ENCODE results near the gene FAHD2A. TPM values are rescaled to one million over a fixed set of nuclear protein-coding genes. Genes with fewer than 3 reads are reported as not detected.
A peak's percentile ranks its signal among the peaks of the same experiment; 100 is the strongest.
"Not testable (repeated sequence)": the region's sequence is repeated elsewhere in the genome, so short reads cannot be mapped to it uniquely, and the experiment has no call there.

Gene FAHD2A, protein sequence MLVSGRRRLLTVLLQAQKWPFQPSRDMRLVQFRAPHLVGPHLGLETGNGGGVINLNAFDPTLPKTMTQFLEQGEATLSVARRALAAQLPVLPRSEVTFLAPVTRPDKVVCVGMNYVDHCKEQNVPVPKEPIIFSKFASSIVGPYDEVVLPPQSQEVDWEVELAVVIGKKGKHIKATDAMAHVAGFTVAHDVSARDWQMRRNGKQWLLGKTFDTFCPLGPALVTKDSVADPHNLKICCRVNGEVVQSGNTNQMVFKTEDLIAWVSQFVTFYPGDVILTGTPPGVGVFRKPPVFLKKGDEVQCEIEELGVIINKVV
- total RNA-seq: 10 to 100 TPM; 19.1 to 19.2 TPM

GRCh38 chr2:95402370-95403203 lies at the start of gene FAHD2A:
Gene FAHD2A, plus strand, starts transcription at chr2:95402708. Its CDS starts 2,851 bp downstream, at chr2:95405559.
- peak; percentile 98 for ATAC-seq (replicated peaks)
- Mint-ChIP-seq H3K4me3 (peak within 1 kb of the TSS; percentile 97), H3K36me3 (ENCODE audit: low read depth) (peaks cover 8% of the 10 kb centered on the region), H3K27ac (peak within 1 kb of the TSS; percentile 96), H3K27me3 (no peaks in the 10 kb centered on the region), H3K9me3 (no peaks in the 10 kb centered on the region), H3K4me1 (peaks cover 9% of the 10 kb centered on the region)

DNA sequence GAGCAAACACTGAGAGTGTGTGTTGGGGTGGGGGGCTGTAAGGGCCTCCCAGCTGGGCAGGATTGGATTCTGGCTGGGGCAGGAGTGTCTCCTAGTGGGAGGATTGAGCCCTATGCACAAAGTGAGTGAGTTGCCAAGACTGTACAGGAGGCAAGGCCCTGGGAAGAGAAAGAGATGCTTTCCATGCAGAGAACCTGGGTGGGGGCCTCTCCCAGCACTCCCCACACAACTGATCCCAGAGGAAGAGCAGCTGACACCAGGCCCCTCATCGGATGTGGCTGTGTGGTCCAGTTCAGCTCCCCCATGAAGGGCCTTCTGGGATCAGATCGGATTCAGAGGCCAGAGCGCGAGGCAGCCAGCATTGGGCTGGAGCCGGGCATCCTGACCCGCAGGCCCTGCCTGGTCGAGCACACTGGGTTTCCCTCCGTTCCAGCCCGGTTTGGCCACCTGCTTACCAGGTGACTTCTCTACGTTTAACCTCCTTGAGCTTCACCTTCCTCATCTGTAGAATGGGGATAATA lies 49.4 kb upstream of the FAHD2A start:
- Mint-ChIP-seq H3K9me3 (no peaks in the 10 kb centered on the region), H3K36me3 (ENCODE audit: low read depth) (no peaks in the 10 kb centered on the region), H3K4me3 (no peak overlapping the region), H3K4me1 (no peaks in the 10 kb centered on the region), H3K27me3 (peaks cover 11% of the 10 kb centered on the region), H3K27ac (no peak overlapping the region)
- no peak for ATAC-seq (replicated peaks)

DNA sequence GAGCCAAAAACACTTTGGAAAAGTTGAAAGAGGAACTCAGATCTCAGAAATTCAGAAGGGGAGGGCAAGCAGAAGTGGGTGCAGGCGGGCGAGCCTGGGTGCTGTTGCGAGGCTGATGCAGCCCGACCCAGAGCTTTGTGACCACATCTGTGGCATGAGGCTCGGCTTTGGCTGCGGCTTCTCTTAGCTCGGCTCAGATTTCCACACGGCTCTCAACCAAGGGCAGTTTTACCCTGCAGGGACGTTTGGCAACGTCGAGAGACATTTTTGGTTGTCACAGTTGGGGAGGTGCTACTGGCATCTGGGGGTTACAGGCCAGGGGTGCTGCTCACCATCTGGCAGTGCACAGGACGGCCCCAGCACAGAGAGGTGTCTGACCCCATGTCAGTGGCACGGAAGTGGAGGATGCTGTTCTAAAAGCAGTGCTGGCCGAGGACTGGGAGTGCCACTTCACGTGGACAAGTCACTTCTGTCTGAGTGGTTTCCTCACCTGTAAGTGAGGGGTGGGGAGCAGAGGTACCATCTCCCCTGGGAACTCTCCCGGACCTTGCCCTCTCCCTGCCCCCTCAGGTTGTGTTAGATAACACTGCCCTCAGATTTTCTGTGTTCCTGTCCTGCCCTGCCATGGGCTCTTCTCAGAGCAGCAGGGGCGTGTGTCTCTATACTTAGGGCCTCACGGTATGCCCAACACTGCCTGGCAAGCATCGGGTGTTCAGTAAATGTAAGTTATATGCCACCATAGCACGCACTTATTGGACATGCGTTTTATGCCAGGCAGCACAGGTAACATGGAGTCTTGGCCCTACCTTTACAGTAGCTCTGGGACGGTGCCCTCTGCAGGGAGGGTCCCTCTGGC lies 48.7 kb upstream of the FAHD2A start:
- no peak for ATAC-seq (replicated peaks)
- no peaks in the 10 kb centered on the region for H3K4me1 Mint-ChIP-seq
- no peaks in the 10 kb centered on the region for H3K36me3 Mint-ChIP-seq (ENCODE audit: low read depth)
- no peaks in the 10 kb centered on the region for H3K9me3 Mint-ChIP-seq
- H3K27me3 Mint-ChIP-seq: peaks cover 8% of the 10 kb centered on the region
- no peak overlapping the region for H3K27ac Mint-ChIP-seq
- H3K4me3 Mint-ChIP-seq: no peak overlapping the region

GRCh38 chr2:95354469-95354901 lies 48.0 kb upstream of the FAHD2A start:
- H3K4me3 Mint-ChIP-seq: no peak overlapping the region
- peaks cover 10% of the 10 kb centered on the region for H3K27me3 Mint-ChIP-seq
- no peak for ATAC-seq (replicated peaks)
- no peaks in the 10 kb centered on the region for H3K9me3 Mint-ChIP-seq
- no peaks in the 10 kb centered on the region for H3K36me3 Mint-ChIP-seq (ENCODE audit: low read depth)
- H3K27ac Mint-ChIP-seq: no peak overlapping the region
- no peaks in the 10 kb centered on the region for H3K4me1 Mint-ChIP-seq

- Mint-ChIP-seq H3K27ac (no peak overlapping the region), H3K9me3 (no peaks in the 10 kb centered on the region), H3K27me3 (peaks cover 10% of the 10 kb centered on the region), H3K36me3 (ENCODE audit: low read depth) (no peaks in the 10 kb centered on the region), H3K4me1 (no peaks in the 10 kb centered on the region), H3K4me3 (no peak overlapping the region)
- no peak for ATAC-seq (replicated peaks)
Measured at GRCh38 chr2:95354925-95355324, 47.6 kb upstream of the FAHD2A start.

DNA sequence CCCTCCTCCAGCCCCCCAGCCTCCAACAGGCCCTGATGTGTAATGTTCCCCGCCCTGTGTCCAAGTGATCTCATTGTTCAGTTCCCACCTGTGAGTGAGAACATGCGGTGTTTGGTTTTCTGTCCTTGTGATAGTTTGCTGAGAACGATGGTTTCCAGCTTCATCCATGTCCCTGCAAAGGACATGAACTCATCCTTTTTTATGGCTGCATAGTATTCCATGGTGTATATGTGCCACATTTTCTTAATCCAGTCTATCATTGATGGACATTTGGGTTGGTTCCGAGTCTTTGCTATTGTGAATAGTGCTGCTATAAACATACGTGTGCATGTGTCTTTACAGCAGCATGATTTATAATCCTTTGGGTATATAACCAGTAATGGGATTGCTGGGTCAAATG lies 47.0 kb upstream of the FAHD2A start:
- H3K4me3 Mint-ChIP-seq; H3K4me1 Mint-ChIP-seq; H3K36me3 Mint-ChIP-seq (ENCODE audit: low read depth); H3K9me3 Mint-ChIP-seq; ATAC-seq (replicated peaks); H3K27ac Mint-ChIP-seq: not testable (repeated sequence)
- H3K27me3 Mint-ChIP-seq: peaks cover 10% of the 10 kb centered on the region

DNA sequence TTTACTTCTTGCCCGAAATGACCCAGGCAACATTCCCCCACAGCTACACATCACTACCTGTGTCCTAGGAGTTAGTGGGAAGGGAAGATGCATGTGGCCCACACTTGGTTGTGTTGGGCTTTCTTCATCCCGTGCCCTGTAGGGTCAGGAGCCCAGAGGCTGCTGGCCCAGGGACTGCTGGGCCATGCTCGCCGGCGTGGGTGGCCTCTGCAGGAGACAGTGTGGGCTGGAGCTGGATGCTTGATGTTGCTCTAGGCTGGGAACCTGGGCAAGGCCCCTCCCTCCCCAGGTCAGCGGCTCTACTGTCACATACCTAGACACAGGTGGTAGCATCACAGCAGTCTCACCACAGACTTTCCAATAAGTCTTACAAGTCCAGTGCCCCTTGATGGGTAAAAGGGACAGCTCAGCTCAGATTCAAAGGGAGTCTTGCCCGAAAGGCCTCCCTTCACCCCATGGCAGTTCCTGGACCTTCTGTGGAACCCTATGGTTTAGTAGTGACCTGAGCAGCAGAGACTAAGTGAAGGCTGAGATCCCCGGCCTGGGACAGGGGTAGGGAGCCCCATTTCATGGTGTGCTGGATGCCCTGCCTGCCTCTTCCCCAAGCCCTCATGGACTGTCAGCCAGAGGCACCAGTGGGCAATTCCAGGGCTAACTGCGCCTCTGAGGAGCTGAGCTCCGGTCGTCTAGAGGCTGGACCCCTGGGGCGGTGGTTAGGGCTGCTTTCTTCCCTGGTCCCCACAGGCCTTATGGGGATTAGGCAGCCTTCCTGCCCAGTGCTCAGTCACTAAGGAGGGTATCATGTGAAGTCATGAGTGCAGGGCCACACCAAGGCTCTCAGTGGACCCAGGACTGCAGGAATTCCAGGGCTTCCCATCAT lies 45.4 kb upstream of the FAHD2A start:
- ATAC-seq (replicated peaks): no peak
- H3K9me3 Mint-ChIP-seq: no peaks in the 10 kb centered on the region
- H3K27ac Mint-ChIP-seq: no peak overlapping the region

DNA sequence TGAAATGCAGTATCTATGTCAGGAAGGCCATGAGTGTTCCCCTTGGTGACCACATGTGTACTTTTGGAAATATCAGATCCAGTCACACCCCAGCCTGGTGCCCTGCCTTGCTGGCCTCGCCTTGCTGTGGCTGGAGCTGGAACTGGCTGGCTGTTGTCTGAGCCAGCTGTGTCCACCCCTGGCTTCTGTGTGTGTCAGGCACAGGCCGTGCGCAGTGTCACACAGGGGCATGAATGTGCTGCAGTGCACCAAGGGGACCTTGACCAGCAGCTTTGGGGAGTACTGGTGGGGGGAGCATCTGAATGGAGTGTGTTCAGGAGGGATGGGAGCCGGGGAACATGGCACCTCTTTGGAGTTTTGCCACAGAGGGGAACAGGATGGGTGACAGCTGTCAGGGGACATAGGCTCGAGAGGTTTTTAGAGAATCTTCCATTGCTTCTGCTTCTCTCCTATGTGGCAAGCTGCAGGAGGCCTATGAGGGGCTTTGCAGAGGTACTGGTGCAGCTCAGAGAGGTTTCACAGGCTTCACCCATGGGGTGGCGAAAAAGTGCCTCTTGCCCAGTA lies 44.7 kb upstream of the FAHD2A start:
- Mint-ChIP-seq H3K27me3 (peaks cover 10% of the 10 kb centered on the region), H3K4me1 (no peaks in the 10 kb centered on the region), H3K27ac (no peak overlapping the region), H3K36me3 (ENCODE audit: low read depth) (no peaks in the 10 kb centered on the region), H3K9me3 (no peaks in the 10 kb centered on the region), H3K4me3 (no peak overlapping the region)
- no peak for ATAC-seq (replicated peaks)

More for the DNA sequence above, 45.4 kb upstream of the FAHD2A start:
- Mint-ChIP-seq H3K4me1 (no peaks in the 10 kb centered on the region), H3K4me3 (no peak overlapping the region), H3K36me3 (ENCODE audit: low read depth) (no peaks in the 10 kb centered on the region), H3K27me3 (peaks cover 10% of the 10 kb centered on the region)

- no peaks in the 10 kb centered on the region for H3K36me3 Mint-ChIP-seq (ENCODE audit: low read depth)
- no peaks in the 10 kb centered on the region for H3K9me3 Mint-ChIP-seq
- no peak overlapping the region for H3K27ac Mint-ChIP-seq
- H3K4me1 Mint-ChIP-seq: no peaks in the 10 kb centered on the region
- no peak overlapping the region for H3K4me3 Mint-ChIP-seq
- peaks cover 15% of the 10 kb centered on the region for H3K27me3 Mint-ChIP-seq
- ATAC-seq (replicated peaks): no peak
Measured at GRCh38 chr2:95359031-95359430, 43.5 kb upstream of the FAHD2A start.

GRCh38 chr2:95359501-95359930 lies 43.0 kb upstream of the FAHD2A start:
- ATAC-seq (replicated peaks): no peak
- H3K27ac Mint-ChIP-seq: no peak overlapping the region
- H3K4me1 Mint-ChIP-seq: no peaks in the 10 kb centered on the region
- no peaks in the 10 kb centered on the region for H3K36me3 Mint-ChIP-seq (ENCODE audit: low read depth)
- peaks cover 15% of the 10 kb centered on the region for H3K27me3 Mint-ChIP-seq
- H3K9me3 Mint-ChIP-seq: no peaks in the 10 kb centered on the region
- no peak overlapping the region for H3K4me3 Mint-ChIP-seq

DNA sequence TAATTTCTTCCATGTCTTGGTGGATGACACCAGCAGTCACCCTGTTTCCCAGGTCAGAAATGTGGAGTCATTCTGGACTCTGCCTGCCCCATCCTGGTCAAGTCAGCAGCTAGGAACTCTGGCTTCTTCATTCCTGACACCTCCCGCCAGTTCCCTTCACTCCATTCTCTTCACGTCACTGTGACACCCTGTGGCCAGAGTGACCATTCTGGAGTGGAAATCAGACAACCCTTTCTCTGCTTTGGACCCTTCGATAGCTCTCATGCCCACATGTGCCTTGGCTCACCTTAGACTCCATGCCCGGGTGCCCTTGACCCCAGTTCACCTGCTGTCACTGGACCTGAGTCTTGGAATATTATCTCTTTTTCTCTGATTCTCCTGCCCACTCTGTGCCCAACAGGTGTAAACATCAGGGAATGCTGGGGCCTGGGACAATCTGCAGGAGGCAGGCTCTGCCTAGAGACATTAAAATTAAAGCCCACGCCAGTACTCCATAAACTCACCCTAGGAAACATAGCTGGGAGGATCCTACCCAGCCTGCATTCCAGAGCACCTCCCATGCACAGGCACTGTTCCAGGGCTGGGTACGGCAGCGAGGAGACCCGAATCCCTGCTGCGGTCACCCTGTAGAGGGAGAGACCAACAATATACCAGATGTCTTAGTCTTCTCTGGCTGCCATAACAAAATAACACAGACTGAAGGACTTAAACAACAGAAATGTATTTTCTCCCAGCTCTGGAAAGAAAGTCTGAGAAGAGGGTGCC lies 41.1 kb upstream of the FAHD2A start:
- no peaks in the 10 kb centered on the region for H3K9me3 Mint-ChIP-seq
- H3K4me1 Mint-ChIP-seq: no peaks in the 10 kb centered on the region
- no peak for ATAC-seq (replicated peaks)
- no peaks in the 10 kb centered on the region for H3K36me3 Mint-ChIP-seq (ENCODE audit: low read depth)
- no peak overlapping the region for H3K27ac Mint-ChIP-seq
- no peak overlapping the region for H3K4me3 Mint-ChIP-seq
- H3K27me3 Mint-ChIP-seq: peaks cover 15% of the 10 kb centered on the region

GRCh38 chr2:95362486-95362885 lies 40.0 kb upstream of the FAHD2A start:
- Mint-ChIP-seq H3K27ac (no peak overlapping the region), H3K4me3 (no peak overlapping the region), H3K36me3 (ENCODE audit: low read depth) (no peaks in the 10 kb centered on the region), H3K4me1 (no peaks in the 10 kb centered on the region), H3K27me3 (peaks cover 15% of the 10 kb centered on the region), H3K9me3 (no peaks in the 10 kb centered on the region)
- no peak for ATAC-seq (replicated peaks)

DNA sequence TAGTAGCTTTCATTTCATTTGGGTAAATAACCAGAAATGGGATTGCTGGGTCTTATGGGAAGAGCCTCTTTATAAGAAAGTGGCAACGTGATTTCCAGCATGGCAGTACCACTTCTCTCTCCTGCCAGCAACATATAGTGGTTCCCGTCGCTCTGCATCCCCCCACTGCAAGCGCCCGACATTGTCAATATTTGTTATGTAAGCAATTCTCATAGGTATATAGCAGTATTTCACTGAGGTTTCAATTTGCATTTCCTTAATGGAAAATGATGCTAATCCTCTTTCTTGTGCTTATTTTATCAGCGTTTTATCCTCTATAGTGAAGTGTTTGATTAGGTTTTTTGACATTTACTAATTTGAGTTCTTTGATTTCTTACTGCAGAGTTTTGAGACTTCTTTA lies 36.0 kb upstream of the FAHD2A start:
- ATAC-seq (replicated peaks): no peak
- no peaks in the 10 kb centered on the region for H3K4me1 Mint-ChIP-seq
- H3K36me3 Mint-ChIP-seq (ENCODE audit: low read depth): no peaks in the 10 kb centered on the region
- H3K4me3 Mint-ChIP-seq: no peak overlapping the region
- no peak overlapping the region for H3K27ac Mint-ChIP-seq
- H3K9me3 Mint-ChIP-seq: no peaks in the 10 kb centered on the region
- H3K27me3 Mint-ChIP-seq: peaks cover 24% of the 10 kb centered on the region

Measured in activated T-helper 17 cell treated with anti-CD3 and anti-CD28 coated beads, Interleukin-2, amount 50 U/mL, for 72 hours (primary cell).